Endothelial cell of umbilical vein (primary cell): ENCODE data around the gene KIAA0825. TPM values are rescaled to one million over a fixed set of nuclear protein-coding genes. Genes with fewer than 3 reads are reported as not detected.

Experiments used
- BruUV-seq: library from RNA; stranded (reverse); fragments of 400-500 nt; replicated peaks from 2 replicates; lab custom pipeline; 2021; lab: Mats Ljungman, UMichigan
- CTCF ChIA-PET: fragments of 300-600, 350-600 bp; sonication (Branson Sonifier 250); formaldehyde crosslinking; loops from one replicate; lab custom pipeline; 2021; ENCODE audit warnings: antibody characterized with exemption, inconsistent platforms; lab: Charles Lee
- POLR2A ChIA-PET: fragments of 300-600, 350-600 bp; sonication (Branson Sonifier 250); formaldehyde crosslinking; loops from one replicate; lab custom pipeline; 2021; ENCODE audit warnings: antibody characterized with exemption, inconsistent platforms; lab: Charles Lee
- DNase-seq: peaks from one replicate; pipeline ENCODE4 v3.0.0-alpha.2; 2011; ENCODE audit warnings: low read depth, low spot score
- FAIRE-seq: peaks from 2 replicates; lab custom pipeline; 2011; peaks lifted over from hg19 to GRCh38; lab: Jason Lieb, UNC
- H2AFZ ChIP-seq: 2 replicates; pipeline ENCODE4 v1.6.0; 2012; ENCODE audit warnings: low read depth, low read length, control low read depth, inconsistent platforms
- H3K27ac ChIP-seq: 2 replicates; pipeline ENCODE4 v1.5.1; 2011; ENCODE audit warnings: low read depth, mild to moderate bottlenecking, control low read depth, low read length, moderate library complexity; ENCODE audit not compliant: insufficient read depth
- H3K27me3 ChIP-seq, 2 experiments: 2 replicates each; pipeline versions ENCODE4 v1.6.0 to v1.6.1; 2011; ENCODE audit warnings: low read length in 2 of 2, mixed read lengths in 1 of 2; ENCODE audit not compliant: control insufficient read depth in 2 of 2, insufficient read depth in 2 of 2
- H3K36me3 ChIP-seq, 2 experiments: 2 replicates in 1 of 2; 3 replicates in 1 of 2; pipeline ENCODE4 v1.5.1; 2011; ENCODE audit warnings: low read length in 2 of 2, mild to moderate bottlenecking in 1 of 2, moderate library complexity in 1 of 2; ENCODE audit not compliant: control insufficient read depth in 2 of 2, insufficient read depth in 2 of 2; ENCODE audit errors: extremely low read depth in 1 of 2
- H3K4me1 ChIP-seq: 3 replicates; pipeline ENCODE4 v1.5.1; 2011; ENCODE audit warnings: mild to moderate bottlenecking, low read length; ENCODE audit not compliant: control insufficient read depth, insufficient read depth; ENCODE audit errors: extremely low read depth
- H3K4me2 ChIP-seq: 2 replicates; pipeline ENCODE4 v1.6.1; 2011; ENCODE audit warnings: low read length, control low read depth, mixed read lengths; ENCODE audit not compliant: insufficient read depth
- H3K4me3 ChIP-seq, 3 experiments: fragments of 200-600 bp in 1 of 3; sonication (generic), shearing (Covaris generic) in 1 of 3; replicated peaks in 1 of 3; 2 replicates each; pipeline ENCODE4 v1.5.1; 2011 to 2016; ENCODE audit warnings: control low read depth in 3 of 3, low read length in 3 of 3, mild to moderate bottlenecking in 2 of 3, inconsistent platforms in 1 of 3, low read depth in 1 of 3, moderate library complexity in 1 of 3; ENCODE audit not compliant: insufficient read depth in 1 of 3
- H3K79me2 ChIP-seq: 2 replicates; pipeline ENCODE4 v1.6.0; 2012; ENCODE audit warnings: low read length, inconsistent platforms; ENCODE audit not compliant: control insufficient read depth, insufficient read depth
- H3K9ac ChIP-seq: replicated peaks from 2 replicates; pipeline ENCODE3; 2011; ENCODE audit warnings: low read length, control low read depth; ENCODE audit not compliant: insufficient read depth; ENCODE audit errors: extremely low read depth
- H3K9me1 ChIP-seq: replicated peaks from 3 replicates; pipeline ENCODE4 v1.6.0; 2011; ENCODE audit warnings: mild to moderate bottlenecking, low read length; ENCODE audit not compliant: control insufficient read depth, insufficient read depth; ENCODE audit errors: extremely low read depth
- H3K9me3 ChIP-seq: replicated peaks from 2 replicates; pipeline ENCODE4 v1.5.1; 2012; ENCODE audit warnings: low read length, inconsistent platforms; ENCODE audit not compliant: control insufficient read depth, insufficient read depth
- H4K20me1 ChIP-seq: replicated peaks from 2 replicates; pipeline ENCODE3; 2011; ENCODE audit warnings: mild to moderate bottlenecking, low read length; ENCODE audit not compliant: control insufficient read depth, insufficient read depth; ENCODE audit errors: extremely low read depth
- CTCF ChIP-seq, 2 donors: IDR thresholded peaks; 1 replicate in 1 of 2; 2 replicates in 1 of 2; pipeline ENCODE4 v1.5.1; 2011; ENCODE audit warnings: low read length in 2 of 2, mild to moderate bottlenecking in 2 of 2, moderate library complexity in 2 of 2, control low read depth in 1 of 2, inconsistent platforms in 1 of 2, low read depth in 1 of 2; ENCODE audit not compliant: insufficient read depth in 1 of 2; ENCODE audit errors: extremely low read depth in 1 of 2
- EZH2 ChIP-seq: IDR thresholded peaks from 2 replicates; pipeline ENCODE4 v1.6.1; 2012; ENCODE audit warnings: borderline replicate concordance, low read depth, mild to moderate bottlenecking, moderate library complexity, low read length, inconsistent platforms; ENCODE audit not compliant: severe bottlenecking
- FOS ChIP-seq: IDR thresholded peaks from 2 replicates; pipeline ENCODE4 v1.6.1; 2011; ENCODE audit warnings: mild to moderate bottlenecking, low read length, moderate library complexity, borderline replicate concordance; ENCODE audit not compliant: insufficient read depth
- GATA2 ChIP-seq: IDR thresholded peaks from 2 replicates; pipeline ENCODE4 v1.7.0; 2011; ENCODE audit warnings: low read depth, mild to moderate bottlenecking, moderate library complexity, mixed read lengths, low read length; ENCODE audit not compliant: insufficient read length, insufficient read depth
- JUN ChIP-seq: IDR thresholded peaks from 2 replicates; pipeline ENCODE4 v1.6.1; 2011; ENCODE audit warnings: borderline replicate concordance, low read depth; ENCODE audit not compliant: insufficient read length, insufficient read depth
- MAX ChIP-seq: IDR thresholded peaks from 2 replicates; pipeline ENCODE4 v1.6.1; 2011; ENCODE audit not compliant: insufficient read depth, insufficient read length
- MYC ChIP-seq: IDR thresholded peaks from one replicate; pipeline ENCODE4 v1.6.1; 2011; ENCODE audit warnings: mild to moderate bottlenecking, low read depth, low read length
- POLR2A ChIP-seq: IDR thresholded peaks from 2 replicates; pipeline ENCODE4 v1.6.1; 2012; ENCODE audit warnings: low read depth, mild to moderate bottlenecking, control low read depth, low read length
- POLR2AphosphoS5 ChIP-seq: IDR thresholded peaks from 2 replicates; pipeline ENCODE4 v1.6.1; 2012; ENCODE audit warnings: low read depth, mild to moderate bottlenecking, control low read depth, low read length, moderate library complexity; ENCODE audit not compliant: insufficient read depth
- dilution Hi-C: fragments of 300-500 bp; cut with MboI; formaldehyde crosslinking; loops from one replicate; pipeline ENCODE4 v1.15.0; 2019; ENCODE audit warnings: low sequenced_read_pairs; ENCODE audit not compliant: extremely low pct_ligation_motif_present
- intact Hi-C: fragments of 100-400 bp; cut with micrococcal nuclease; formaldehyde crosslinking; loops from one replicate; pipeline ENCODE4 v1.10.0; 2022
- polyA plus RNA-seq, 4 experiments: library from polyadenylated mRNA; depleted of rRNA in 3 of 4; stranded (reverse) in 3 of 4; unstranded in 1 of 4; fragments of >200 nt; gene quantifications; 2 replicates each; pipeline versions ENCODE4 v1.2.1 to v1.2.3, GENCODE V29; 2011 to 2012; ENCODE audit warnings: missing spikeins in 1 of 4
- total RNA-seq: library from RNA; stranded (reverse); gene quantifications from 2 replicates; pipeline ENCODE4 v1.2.3, GENCODE V29; 2021

KIAA0825 gene
- total and polyA plus RNA-seq, 2 donors (not counting 3 experiments of a cell fraction or from before 2014, with no cell fraction given) = 0.15 to 1.1 TPM

GRCh38 chr5:94473936-94474335 is 144.5 kb downstream of the KIAA0825 start:
- BruUV-seq = no TSS peak
- no peaks in the 10 kb centered on the region for H3K4me1 ChIP-seq
- TF ChIP-seq POLR2AphosphoS5 = no peak
- no peak for TF ChIP-seq FOS
- TF ChIP-seq GATA2 = no peak
- no peak for TF ChIP-seq CTCF (IDR thresholded peaks at IDR 0.05; ENCODE audit: extremely low read depth in 1 of 2, insufficient read depth in 1 of 2, low read depth in 1 of 2, low read length in 2 of 2)
- no peak for TF ChIP-seq JUN
- TF ChIP-seq MYC = no peak
- no peak for TF ChIP-seq POLR2A
- no peak for TF ChIP-seq EZH2
- TF ChIP-seq MAX = no peak
- dilution Hi-C loops (no loop called here), intact Hi-C loops (no loop called here)
- H3K4me3 ChIP-seq = no peak overlapping the region
- H4K20me1 ChIP-seq = no peaks in the 10 kb centered on the region
- no peaks in the 10 kb centered on the region for H3K27me3 ChIP-seq
- ChIA-PET POLR2A (no interaction called here), CTCF (no interaction called here)
- FAIRE-seq = no peak
- no peaks in the 10 kb centered on the region for H3K9me1 ChIP-seq
- H3K4me2 ChIP-seq = no peak overlapping the region
- H3K9me3 ChIP-seq = no peaks in the 10 kb centered on the region
- H3K27ac ChIP-seq = no peak overlapping the region
- H3K79me2 ChIP-seq = no peaks in the 10 kb centered on the region
- H3K36me3 ChIP-seq = no peaks in the 10 kb centered on the region
- no peak for DNase-seq
- no peak overlapping the region for H3K9ac ChIP-seq
- no peak overlapping the region for H2AFZ ChIP-seq
